Measurements from ENCODE around the gene NAALADL2. TPM values are rescaled to one million over a fixed set of nuclear protein-coding genes. Genes with fewer than 3 reads are reported as not detected.

NAALADL2 gene
- total RNA-seq, 5 donors from 2014 or later (not counting 1 experiment from before 2014, with no cell fraction given): 0.13 to 1.4 (median 0.36) TPM; not detected in 1

DNA sequence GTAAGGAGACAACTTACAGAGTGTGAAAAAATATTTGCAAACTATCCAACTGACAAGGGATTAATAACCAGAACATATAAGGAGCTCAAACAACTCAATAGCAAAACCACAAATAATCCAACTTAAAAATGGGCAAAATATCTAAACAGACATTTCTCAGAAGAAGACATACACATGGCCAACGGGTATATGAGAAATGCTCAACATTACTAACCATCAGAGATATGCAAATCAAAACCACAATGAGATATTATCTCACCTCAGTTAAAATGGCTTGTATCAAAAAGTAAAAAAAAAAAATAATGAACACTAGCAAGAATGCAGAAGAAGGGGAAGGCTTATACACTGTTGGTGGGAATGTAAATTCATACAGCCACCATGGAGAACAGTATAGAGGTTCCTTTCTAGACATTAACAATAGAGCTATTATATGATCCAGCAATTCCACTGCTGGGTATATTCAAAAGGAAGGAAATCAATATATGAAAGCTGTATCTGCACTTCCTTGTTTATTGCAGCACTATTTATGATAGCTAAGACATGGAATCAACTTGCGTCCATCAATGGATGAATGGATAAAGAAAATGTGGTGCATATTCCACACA lies 998.6 kb downstream of the NAALADL2 start:
- ChIA-PET POLR2A (no interaction called here), CTCF (no interaction called here)
- Mint-ChIP-seq H3K27me3 (no peaks in the 10 kb centered on the region), H3K4me1 (no peaks in the 10 kb centered on the region), H3K9me3 (peaks cover 0 to 5% (median 0%) of the 10 kb centered on the region in 3 donors), H3K27ac (no peak overlapping the region), H3K36me3 (no peaks in the 10 kb centered on the region), H3K4me3 (no peak overlapping the region)
- Histone ChIP-seq H3K4me3 (ENCODE audit: control insufficient read depth in 1 of 2, extremely low read depth in 1 of 2, low read length in 1 of 2) (no peak overlapping the region), H3K4me1 (ENCODE audit: control insufficient read depth in 1 of 2, extremely low read depth in 1 of 2, insufficient read depth in 2 of 2, low read length in 2 of 2) (no peaks in the 10 kb centered on the region), H3K9me3 (no peaks in the 10 kb centered on the region), H3K27ac (ENCODE audit: low read length) (no peak overlapping the region), H3K27me3 (replicated peaks in 1 of 2; ENCODE audit: control insufficient read depth in 2 of 2, extremely low read depth in 1 of 2, insufficient read depth in 2 of 2, low read length in 1 of 2) (no peaks in the 10 kb centered on the region), H3K36me3 (ENCODE audit: control insufficient read depth in 2 of 2, extremely low read depth in 1 of 2, insufficient read depth in 1 of 2, low read length in 1 of 2) (no peaks in the 10 kb centered on the region)
- no CpG with 5 or more reads among the region's 2 CpGs for WGBS (ENCODE audit: insufficient coverage)
- DNase-seq: no peak
- no peak for ATAC-seq (replicated peaks in 1 of 4)
